ENCODE results near the gene UAP1. TPM values are rescaled to one million over a fixed set of nuclear protein-coding genes. Genes with fewer than 3 reads are reported as not detected.
A peak's percentile ranks its signal among the peaks of the same experiment; 100 is the strongest.

Gene UAP1
- total and polyA plus RNA-seq, 2 donors (not counting 3 experiments of a cell fraction or from before 2014, with no cell fraction given): 30.6 to 89.8 TPM

GRCh38 chr1:162564762-162565218 lies 3.3 kb downstream of the UAP1 start:
- no peaks in the 10 kb centered on the region for H4K20me1 ChIP-seq (replicated peaks; ENCODE audit: control insufficient read depth, extremely low read depth, insufficient read depth, low read length)
- H3K4me2 ChIP-seq (ENCODE audit: insufficient read depth, low read length): peak overlapping the region; percentile 94
- ChIA-PET CTCF (interaction anchor here (1.1 to 1.9 kb wide), 4 partner anchors 9 to 207 kb away, joined by 3 to 4 read pairs (median 4); no protein-coding TSS in a partner anchor), POLR2A (no interaction called here)
- TF ChIP-seq, protein P1, sequence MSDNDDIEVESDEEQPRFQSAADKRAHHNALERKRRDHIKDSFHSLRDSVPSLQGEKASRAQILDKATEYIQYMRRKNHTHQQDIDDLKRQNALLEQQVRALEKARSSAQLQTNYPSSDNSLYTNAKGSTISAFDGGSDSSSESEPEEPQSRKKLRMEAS (IDR thresholded peaks at IDR 0.05; ENCODE audit: insufficient read depth, insufficient read length): no peak
- TF ChIP-seq MYC (IDR thresholded peaks at IDR 0.05; ENCODE audit: low read depth, low read length) (no peak), GATA2 (IDR thresholded peaks at IDR 0.05; ENCODE audit: insufficient read depth, insufficient read length, low read depth, low read length) (no peak), POLR2A (IDR thresholded peaks at IDR 0.05; ENCODE audit: low read depth, low read length) (no peak), FOS (IDR thresholded peaks at IDR 0.05; ENCODE audit: borderline replicate concordance, insufficient read depth, low read length) (no peak), POLR2AphosphoS5 (IDR thresholded peaks at IDR 0.05; ENCODE audit: insufficient read depth, low read depth, low read length) (no peak)
- TF ChIP-seq, protein P2, sequence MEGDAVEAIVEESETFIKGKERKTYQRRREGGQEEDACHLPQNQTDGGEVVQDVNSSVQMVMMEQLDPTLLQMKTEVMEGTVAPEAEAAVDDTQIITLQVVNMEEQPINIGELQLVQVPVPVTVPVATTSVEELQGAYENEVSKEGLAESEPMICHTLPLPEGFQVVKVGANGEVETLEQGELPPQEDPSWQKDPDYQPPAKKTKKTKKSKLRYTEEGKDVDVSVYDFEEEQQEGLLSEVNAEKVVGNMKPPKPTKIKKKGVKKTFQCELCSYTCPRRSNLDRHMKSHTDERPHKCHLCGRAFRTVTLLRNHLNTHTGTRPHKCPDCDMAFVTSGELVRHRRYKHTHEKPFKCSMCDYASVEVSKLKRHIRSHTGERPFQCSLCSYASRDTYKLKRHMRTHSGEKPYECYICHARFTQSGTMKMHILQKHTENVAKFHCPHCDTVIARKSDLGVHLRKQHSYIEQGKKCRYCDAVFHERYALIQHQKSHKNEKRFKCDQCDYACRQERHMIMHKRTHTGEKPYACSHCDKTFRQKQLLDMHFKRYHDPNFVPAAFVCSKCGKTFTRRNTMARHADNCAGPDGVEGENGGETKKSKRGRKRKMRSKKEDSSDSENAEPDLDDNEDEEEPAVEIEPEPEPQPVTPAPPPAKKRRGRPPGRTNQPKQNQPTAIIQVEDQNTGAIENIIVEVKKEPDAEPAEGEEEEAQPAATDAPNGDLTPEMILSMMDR (IDR thresholded peaks at IDR 0.05; ENCODE audit: extremely low read depth in 1 of 2, insufficient read depth in 1 of 2, low read depth in 1 of 2, low read length in 2 of 2): no peak
- FAIRE-seq (no peak), DNase-seq (ENCODE audit: low read depth, low spot score) (no peak)
- H3K4me3 ChIP-seq (replicated peaks in 1 of 3; ENCODE audit: insufficient read depth in 1 of 3, low read depth in 1 of 3, low read length in 3 of 3): no peak overlapping the region
- peaks cover 37% of the 10 kb centered on the region for H3K4me1 ChIP-seq (ENCODE audit: control insufficient read depth, extremely low read depth, insufficient read depth, low read length)
- H3K9me1 ChIP-seq (replicated peaks; ENCODE audit: control insufficient read depth, extremely low read depth, insufficient read depth, low read length): no peaks in the 10 kb centered on the region
- no peak overlapping the region for H2AFZ ChIP-seq (ENCODE audit: low read depth, low read length)
- BruUV-seq (replicated peaks): no TSS peak
- H3K27ac ChIP-seq (ENCODE audit: insufficient read depth, low read depth, low read length): no peak overlapping the region
- peaks cover 82% of the 10 kb centered on the region for H3K79me2 ChIP-seq (ENCODE audit: control insufficient read depth, insufficient read depth, low read length)
- H3K9ac ChIP-seq (replicated peaks; ENCODE audit: extremely low read depth, insufficient read depth, low read length): no peak overlapping the region
- dilution Hi-C loops (cut with MboI; ENCODE audit: extremely low pct_ligation_motif_present, low sequenced_read_pairs): no loop called here
- intact Hi-C loops (cut with micrococcal nuclease): loop anchor here (5.0 kb wide), 2 partner anchors 37 to 507 kb away; no protein-coding TSS in a partner anchor
- H3K27me3 ChIP-seq (ENCODE audit: control insufficient read depth in 2 of 2, insufficient read depth in 2 of 2, low read length in 2 of 2): no peaks in the 10 kb centered on the region
- H3K9me3 ChIP-seq (replicated peaks; ENCODE audit: control insufficient read depth, insufficient read depth, low read length): no peaks in the 10 kb centered on the region
- H3K36me3 ChIP-seq (ENCODE audit: control insufficient read depth in 2 of 2, extremely low read depth in 1 of 2, insufficient read depth in 2 of 2, low read length in 2 of 2): peaks cover 4 to 6% of the 10 kb centered on the region in 2 experiments
